ENCODE data around the gene ZNF506. TPM values are rescaled to one million over a fixed set of nuclear protein-coding genes. Genes with fewer than 3 reads are reported as not detected.
"Not testable (repeated sequence)": the region's sequence is repeated elsewhere in the genome, so short reads cannot be mapped to it uniquely, and the experiment has no call there.

The ZNF506 gene
- polyA plus RNA-seq, 1 of the 3 experiments (the other 2 are of a cell fraction): 4.1 TPM

GRCh38 chr19:19788015-19788414, 33.5 kb downstream of the ZNF506 start:
- ChIA-PET POLR2A (interaction anchor here (0.6 kb wide), 1 partner anchor 13 kb away, joined by 4 read pairs; no protein-coding TSS in a partner anchor), CTCF (no interaction called here)
- peaks cover 36 to 84% of the 10 kb centered on the region in 2 experiments for H3K36me3 ChIP-seq (replicated peaks in 1 of 2; ENCODE audit: control insufficient read depth in 1 of 2, insufficient read depth in 2 of 2, low read length in 1 of 2)
- H3K4me2 ChIP-seq: no peak overlapping the region
- H3K4me3 ChIP-seq (ENCODE audit: low read depth in 2 of 2, low read length in 1 of 2): no peak overlapping the region
- H3F3A ChIP-seq (replicated peaks; ENCODE audit: insufficient read depth): peaks cover 8% of the 10 kb centered on the region
- no peaks in the 10 kb centered on the region for H3K27me3 ChIP-seq (ENCODE audit: insufficient read depth)
- TF ChIP-seq MAX (IDR thresholded peaks at IDR 0.05; ENCODE audit: low read depth): no peak
- no peak for TF ChIP-seq REST (IDR thresholded peaks at IDR 0.05; ENCODE audit: low read depth, low read length)
- TF ChIP-seq CTCF (IDR thresholded peaks at IDR 0.05): no peak
- TF ChIP-seq ELF1 (IDR thresholded peaks at IDR 0.05): no peak
- TF ChIP-seq EZH2phosphoT487 (IDR thresholded peaks at IDR 0.05; ENCODE audit: borderline replicate concordance, low read depth): no peak
- no peak for TF ChIP-seq IRF3 (IDR thresholded peaks at IDR 0.05; ENCODE audit: low read depth, low read length)
- no peak for TF ChIP-seq RAD21 (IDR thresholded peaks at IDR 0.05; ENCODE audit: low read length)
- TF ChIP-seq CHD2 (IDR thresholded peaks at IDR 0.05; ENCODE audit: low read length, partially characterized antibody): no peak
- TF ChIP-seq TCF12 (IDR thresholded peaks at IDR 0.05): no peak
- 0 out of 2 replicates have a peak, but pooled peaks cover under 1% of the 10 kb centered on the region for H3K9me3 ChIP-seq
- H3K79me2 ChIP-seq (ENCODE audit: insufficient read depth): peaks cover 14% of the 10 kb centered on the region; the same call in 1 of the 2 replicates
- no peak overlapping the region for H2AFZ ChIP-seq (ENCODE audit: low read depth)
- no peak for DNase-seq
- WGBS (ENCODE audit: low lambda C conversion rate): 77% methylated on average over 1 of the region's 1 CpG
- H3K9me2 ChIP-seq: no peaks in the 10 kb centered on the region
- H3K9ac ChIP-seq: no peak overlapping the region
- H3K27ac ChIP-seq (ENCODE audit: low read depth in 2 of 2, low read length in 1 of 2): no peak overlapping the region
- no peaks in the 10 kb centered on the region for H4K20me1 ChIP-seq (ENCODE audit: insufficient read depth)
- no peaks in the 10 kb centered on the region for H3K4me1 ChIP-seq (ENCODE audit: control insufficient read depth in 1 of 2, insufficient read depth in 2 of 2, low read depth in 1 of 2, low read length in 1 of 2)

GRCh38 chr19:19785476-19785875, 36.1 kb downstream of the ZNF506 start:
- H3K9ac ChIP-seq; H4K20me1 ChIP-seq (ENCODE audit: insufficient read depth); H3F3A ChIP-seq (replicated peaks; ENCODE audit: insufficient read depth); H3K27ac ChIP-seq (ENCODE audit: low read depth in 2 of 2, low read length in 1 of 2); H3K4me2 ChIP-seq; DNase-seq; H3K4me1 ChIP-seq (ENCODE audit: control insufficient read depth in 1 of 2, insufficient read depth in 2 of 2, low read depth in 1 of 2, low read length in 1 of 2); H3K9me3 ChIP-seq; H3K9me2 ChIP-seq; H3K4me3 ChIP-seq (ENCODE audit: low read depth in 2 of 2, low read length in 1 of 2); POLR2A ChIA-PET; H2AFZ ChIP-seq (ENCODE audit: low read depth); H3K27me3 ChIP-seq (ENCODE audit: insufficient read depth): not testable (repeated sequence)
- WGBS (ENCODE audit: low lambda C conversion rate): 98% methylated on average over 15 of the region's 19 CpGs
- Histone ChIP-seq H3K36me3 (replicated peaks in 1 of 2; ENCODE audit: control insufficient read depth in 1 of 2, insufficient read depth in 2 of 2, low read length in 1 of 2) (peaks cover 17 to 69% of the 10 kb centered on the region in 2 experiments), H3K79me2 (ENCODE audit: insufficient read depth) (peaks cover 37% of the 10 kb centered on the region)
- CTCF ChIA-PET: interaction anchor here (1.5 kb wide), 1 partner anchor 7 kb away, joined by 3 read pairs; no protein-coding TSS in a partner anchor

All from SK-N-SH (cell line).